Measurements from ENCODE around the gene CCL16.
"Not testable (repeated sequence)": the region's sequence is repeated elsewhere in the genome, so short reads cannot be mapped to it uniquely, and the experiment has no call there.

Gene CCL16, protein sequence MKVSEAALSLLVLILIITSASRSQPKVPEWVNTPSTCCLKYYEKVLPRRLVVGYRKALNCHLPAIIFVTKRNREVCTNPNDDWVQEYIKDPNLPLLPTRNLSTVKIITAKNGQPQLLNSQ

DNA sequence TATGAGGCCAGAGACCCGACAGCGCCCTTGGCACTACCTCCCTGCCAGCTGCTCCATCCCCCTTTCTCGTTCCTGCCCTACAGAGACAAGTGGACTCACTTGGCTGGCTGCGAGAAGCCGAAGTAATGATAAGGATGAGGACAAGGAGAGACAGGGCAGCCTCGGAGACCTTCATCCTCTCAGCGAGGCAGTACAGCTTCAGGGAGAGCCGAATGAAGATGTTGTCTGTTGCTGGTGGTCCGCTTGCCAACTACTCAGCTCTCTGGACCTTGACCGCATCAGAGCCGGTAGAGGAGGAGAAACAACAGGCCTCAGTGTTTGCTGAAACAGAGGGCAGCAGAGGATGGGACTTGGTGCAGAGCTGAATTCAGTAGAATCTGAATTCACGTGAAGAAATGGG is at the start of gene CCL16:
Gene CCL16 (minus strand): TSS at position 252 of the 400 bp plus-strand sequence. CDS start 77 bp downstream, at position 175.
- DNase-seq: no peak

DNA sequence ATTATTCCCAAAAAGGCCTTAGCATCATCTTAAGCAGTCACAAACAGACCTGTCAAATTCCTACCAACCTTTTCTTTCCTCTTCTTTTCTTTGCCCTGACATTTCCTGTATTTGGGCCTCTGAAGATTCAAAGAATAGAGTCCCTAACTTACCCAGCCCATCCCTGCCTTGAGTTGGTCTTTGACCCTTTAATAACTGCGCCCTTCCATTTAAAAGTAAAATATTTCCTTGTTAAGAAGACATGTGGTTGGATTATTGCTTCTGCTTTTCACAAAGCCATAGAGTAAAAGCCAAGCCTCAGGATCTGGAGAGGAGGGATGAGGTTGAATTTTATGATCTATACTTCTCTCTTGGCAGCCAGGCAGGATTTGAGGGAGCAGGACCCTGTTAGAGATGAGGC is 49.7 kb upstream of the CCL16 start:
- no peak for DNase-seq

DNA sequence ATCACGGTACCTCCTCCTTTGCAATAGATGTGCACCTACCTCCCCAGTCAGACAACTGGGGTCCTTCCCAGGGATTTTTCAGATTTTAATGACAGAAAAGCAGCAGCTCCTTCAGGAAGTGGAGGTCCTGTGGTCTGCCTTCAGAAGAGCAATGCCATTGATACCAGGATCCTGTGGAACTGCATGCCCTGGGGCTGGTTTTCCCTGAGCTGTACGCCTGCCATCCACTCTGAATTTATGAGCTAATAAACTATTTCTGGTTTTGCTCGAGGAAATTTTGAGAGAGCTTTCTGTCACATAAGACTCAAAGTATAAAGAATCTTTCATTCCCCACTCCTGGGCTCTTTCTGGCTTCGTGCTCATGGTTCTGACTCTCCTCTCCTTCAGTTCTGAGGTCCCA is 46.5 kb upstream of the CCL16 start:
- DNase-seq: no peak

DNA sequence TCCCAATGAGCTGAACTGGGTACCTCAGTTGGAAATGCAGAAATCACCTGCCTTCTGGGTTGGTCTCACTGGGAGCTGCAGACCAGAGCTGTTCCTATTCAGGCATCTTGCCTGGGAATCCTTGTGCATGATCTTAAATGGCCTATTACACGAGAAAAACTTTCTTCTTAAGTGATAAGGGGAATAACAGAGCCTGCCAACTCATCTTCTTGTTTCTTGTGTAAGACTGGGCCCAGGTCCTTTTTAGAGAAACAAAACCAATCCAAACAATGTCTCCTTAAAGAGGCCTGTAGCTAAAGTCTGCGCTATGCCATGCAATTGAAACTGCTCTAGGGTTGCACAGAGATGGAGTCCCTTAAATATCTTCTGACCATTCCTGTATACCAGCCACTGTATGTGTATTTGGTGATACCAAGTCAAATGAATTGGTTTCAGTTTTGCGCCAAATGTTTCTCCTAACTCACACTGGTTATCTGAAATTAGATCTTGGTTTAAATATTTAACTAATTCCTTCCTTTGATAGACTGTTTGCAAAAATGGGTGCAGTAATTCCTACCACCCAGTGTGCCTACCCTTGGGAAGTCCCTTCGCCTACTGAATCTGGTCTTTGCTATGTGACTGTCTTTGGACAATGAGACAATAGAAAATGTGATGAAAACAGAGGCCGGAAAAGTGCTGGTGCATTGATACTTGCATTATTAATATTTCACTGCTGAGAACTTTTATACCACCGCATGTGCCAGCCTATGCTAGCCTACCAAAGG is 43.0 kb upstream of the CCL16 start:
- DNase-seq: no peak

DNA sequence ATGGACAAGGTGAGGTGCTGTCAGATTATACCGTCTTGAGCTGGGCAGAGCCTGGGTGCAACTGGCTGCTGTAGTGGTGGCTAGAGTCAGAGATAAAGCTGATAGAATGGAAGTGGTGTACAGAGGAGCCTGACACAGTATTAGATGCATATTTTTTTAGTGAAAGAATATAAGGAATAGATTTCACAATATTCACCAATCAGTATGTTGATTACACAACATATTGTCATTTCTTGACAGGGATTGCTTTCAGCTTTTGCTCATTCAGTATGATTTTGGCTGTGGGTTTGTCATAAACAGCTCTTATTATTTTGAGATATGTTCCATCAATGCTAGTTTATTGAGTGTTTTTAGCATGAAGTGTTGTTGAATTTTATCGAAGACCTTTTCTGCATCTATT is 38.1 kb upstream of the CCL16 start:
- DNase-seq: no peak

DNA sequence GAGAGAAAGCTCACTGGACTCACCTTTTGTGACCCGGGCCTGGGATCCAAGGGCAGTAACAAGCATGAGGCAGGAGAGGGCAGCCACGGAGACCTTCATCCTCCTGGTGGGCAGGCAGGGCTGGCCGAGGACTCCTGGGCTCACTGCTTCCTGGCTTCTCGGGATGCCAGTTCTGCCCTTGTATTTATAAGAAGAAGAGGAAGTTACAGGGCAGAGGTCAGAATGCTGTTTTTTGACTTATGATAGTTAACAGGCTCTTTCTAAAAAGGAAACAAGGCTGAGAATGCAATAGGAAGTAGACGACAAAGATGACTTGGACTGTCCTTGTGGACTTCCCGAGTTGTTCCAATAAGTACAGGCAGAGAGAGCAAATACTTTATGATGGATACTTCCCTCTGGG is 36.5 kb upstream of the CCL16 start, which contains the start of gene CCL23:
Gene CCL23 (minus strand): TSS at position 174 of the 400 bp plus-strand sequence. CDS start 75 bp downstream, at position 99.
- no peak for DNase-seq

DNA sequence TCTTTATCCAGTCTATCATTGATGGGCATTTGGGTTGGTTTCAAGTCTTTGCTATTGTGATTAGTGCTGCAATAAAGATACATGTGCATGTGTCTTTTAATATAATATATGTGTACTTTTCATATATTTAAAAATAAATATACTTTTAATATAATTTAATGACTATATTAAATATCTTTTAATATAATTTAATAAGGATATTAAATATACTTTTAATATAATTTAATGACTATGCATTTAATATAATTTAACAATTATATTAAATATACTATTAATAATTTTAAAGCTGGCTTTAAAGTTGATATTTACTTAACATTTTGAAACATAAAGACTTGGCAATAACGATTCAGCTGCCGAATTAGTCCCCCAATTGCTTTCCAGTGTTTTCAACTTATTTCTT is 35.3 kb upstream of the CCL16 start:
- DNase-seq: no peak

DNA sequence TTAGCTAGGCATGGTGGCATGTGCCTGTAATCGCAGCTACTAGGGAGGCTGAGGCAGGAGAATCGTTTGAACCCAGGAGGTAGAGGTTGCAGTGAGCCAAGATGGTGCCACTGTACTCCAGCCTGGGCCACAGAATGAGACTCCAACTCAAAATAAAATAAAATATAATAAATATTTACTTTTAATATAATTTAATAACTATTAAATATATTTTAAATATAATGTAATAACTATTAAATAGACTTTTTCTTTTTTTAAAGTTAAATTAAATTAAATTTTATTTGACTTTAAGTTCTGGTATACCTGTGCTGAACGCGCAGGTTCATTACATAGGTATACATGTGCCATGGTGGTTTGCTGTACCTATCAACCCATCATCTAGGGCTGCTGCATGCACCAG is 34.6 kb upstream of the CCL16 start:
- DNase-seq: not testable (repeated sequence)

DNA sequence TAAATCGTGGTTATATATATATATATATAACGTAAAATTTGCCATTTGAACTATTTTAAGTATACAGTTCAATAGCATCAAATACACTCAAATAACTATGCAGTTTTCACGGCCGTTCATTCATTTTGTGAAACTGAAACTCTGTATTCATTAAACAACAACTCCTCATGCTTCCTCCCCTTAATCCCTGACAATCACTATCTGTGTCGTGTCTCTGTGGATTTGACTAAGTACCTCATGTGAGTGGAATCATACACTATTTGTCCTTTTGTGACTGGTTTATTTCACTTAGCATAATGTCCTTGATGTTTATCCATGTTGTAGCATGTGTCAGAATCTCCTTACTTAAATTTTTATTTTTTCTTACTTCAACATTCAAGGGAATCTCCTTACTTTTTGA is 33.6 kb upstream of the CCL16 start:
- no peak for DNase-seq

DNA sequence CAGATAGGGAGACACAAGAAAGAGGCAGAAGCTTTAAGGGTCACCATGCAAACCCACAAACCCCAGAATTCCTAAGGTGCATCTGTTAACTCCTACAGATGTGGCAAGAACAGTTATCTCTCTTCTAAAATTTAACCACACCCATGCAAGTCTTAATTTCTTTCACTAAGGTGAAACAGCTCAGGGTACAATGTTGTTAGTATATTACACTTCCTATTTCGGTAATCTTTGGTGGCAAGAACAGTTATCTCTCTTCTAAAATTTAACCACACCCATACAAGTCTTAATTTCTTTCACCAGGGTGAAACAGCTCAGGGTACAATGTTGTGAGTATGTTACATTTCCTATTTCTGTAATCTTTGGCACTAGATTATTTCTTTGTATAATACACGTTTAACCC is 29.9 kb upstream of the CCL16 start:
- no peak for DNase-seq

DNA sequence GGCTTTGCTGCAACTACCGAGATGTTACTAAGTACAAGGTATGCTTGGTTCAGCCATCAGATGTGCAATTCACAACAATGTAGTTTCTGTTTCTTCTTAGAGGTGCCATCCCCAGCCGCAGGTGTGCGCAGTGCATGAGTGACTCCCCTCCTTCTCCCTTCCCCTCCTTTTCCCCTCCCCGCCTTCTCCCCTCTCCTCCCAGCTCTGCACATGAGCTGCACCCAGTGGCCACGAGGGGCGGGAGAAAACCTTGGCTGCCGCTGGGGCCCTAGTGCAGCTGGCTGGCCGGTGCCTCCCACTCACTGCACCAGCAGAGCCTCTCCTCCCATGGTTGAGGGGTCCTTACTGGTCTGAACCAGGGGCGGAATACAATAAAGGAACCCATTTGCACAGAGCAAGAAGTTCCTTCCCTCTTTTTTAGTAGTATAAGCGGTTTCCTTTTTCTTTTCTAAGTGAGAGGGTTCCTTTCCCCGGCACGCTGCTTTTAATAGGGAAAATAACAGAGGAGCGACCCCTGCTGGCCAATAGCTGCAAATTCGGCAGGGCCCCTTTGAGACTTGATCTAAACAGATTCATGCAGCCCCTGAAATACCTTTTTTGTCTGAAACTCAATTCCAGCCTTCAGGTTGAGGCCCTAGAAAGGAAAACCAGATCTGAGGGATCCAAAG is 27.8 kb upstream of the CCL16 start:
- peak in 1 of 2 donors; percentile 3 for DNase-seq

DNA sequence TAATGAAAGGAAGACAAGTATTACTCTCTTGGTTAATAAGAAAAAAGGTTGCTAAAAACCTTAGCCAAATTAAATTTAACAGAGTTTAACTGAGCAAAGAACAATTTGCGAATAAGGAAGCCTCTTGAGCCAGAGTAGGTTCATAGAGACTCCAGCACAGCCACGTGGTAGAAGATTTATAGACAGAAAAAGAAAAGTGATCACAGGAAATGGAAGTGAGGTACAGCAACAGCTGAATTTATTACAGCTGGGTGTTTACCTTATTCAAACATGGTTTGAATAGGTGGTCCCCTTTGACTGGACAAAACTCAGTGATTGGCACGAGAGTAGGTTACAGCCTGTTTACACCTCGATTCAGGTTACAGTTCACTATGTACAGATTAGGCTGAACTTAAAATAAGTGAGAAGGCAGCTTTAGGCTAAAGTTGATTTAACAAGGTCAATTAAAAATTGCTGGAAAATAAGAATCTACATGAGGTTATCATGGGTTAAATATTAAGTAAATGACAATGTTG is 23.4 kb upstream of the CCL16 start:
- no peak for DNase-seq

DNA sequence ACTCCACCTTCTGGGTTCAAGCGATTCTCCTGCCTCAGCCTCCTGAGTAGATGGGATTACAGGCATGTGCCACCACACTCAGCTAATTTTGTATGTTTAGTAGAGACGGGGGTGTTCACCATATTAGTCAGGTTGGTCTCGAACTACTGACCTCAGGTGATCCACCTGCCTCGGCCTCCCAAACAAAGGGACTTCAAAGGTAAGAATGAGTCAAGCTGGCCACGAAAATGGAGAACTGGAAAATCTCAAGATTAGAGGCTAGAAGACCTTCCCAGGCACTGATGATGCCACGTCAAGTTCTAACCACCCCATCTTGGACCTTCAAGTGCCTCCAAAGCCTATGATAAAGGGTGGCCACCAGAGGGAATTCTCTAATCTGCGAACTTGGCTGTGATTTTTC is 21.3 kb upstream of the CCL16 start:
- DNase-seq: no peak

DNA sequence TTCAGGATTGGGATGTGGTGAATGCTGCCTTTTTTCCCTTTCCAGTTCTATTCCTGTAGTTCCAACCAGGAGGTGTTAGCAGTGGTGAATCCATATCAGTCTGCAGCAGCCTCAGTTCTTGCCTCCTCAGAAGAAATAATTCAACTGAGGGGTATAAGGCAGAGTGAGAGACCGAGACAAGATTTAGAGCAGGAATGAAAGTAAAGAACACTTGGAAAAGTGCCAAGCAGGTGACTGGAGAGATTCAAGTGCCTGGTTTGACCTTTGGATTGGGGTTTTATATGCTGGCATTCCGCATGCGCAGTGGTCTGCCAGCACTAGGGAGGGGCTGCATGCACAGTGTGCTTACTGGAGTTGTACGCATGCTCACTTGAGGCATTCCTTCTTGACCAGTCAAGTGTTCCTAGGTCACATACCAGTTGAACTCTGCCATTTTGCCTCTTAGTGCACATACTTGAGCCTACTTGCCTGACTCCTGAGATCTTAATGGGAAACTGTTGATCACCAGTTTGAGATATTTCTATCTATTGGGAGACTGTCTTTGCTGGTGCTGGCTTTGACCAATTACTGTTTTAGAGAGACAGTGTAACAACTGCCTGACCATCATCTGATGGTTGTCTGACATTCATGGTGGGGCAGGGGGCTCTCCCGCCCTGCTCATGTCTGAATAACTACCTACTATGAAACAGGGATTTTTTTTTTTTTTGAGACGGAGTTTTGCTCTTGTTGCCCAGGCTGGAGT is 20.7 kb upstream of the CCL16 start:
- no peak for DNase-seq

DNA sequence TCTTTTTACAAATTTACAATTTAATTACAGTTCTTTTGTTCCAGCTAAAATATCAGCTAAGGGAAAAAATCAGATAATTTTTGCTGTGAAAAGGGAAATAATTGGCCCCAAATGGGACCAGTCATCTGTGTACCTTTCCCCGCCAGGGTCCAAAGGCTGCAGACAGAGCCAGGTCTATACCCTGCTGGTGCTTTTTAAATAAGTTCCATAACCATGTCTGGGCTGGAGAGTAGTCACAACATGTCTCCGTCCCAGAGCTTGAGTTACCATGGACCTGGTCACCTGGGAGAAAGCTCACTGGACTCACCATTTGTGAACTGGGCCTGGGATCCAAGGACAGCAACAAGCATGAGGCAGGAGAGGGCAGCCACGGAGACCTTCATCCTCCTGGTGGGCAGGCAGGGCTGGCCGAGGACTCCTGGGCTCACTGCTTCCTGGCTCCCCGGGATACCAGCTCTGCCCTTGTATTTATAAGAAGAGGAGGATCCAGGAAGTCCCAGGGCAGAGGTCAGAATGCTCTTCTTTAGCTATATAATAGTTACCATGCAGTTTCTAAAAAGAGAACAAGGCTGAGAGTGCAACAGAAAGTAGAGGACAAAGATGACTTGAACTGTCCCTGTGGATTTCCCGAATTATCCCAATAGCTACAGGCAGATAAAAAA is 19.9 kb upstream of the CCL16 start, which contains the start of gene CCL15:
Gene CCL15 (minus strand): TSS at position 444 of the 662 bp plus-strand sequence. CDS start 61 bp downstream, at position 383.
- no peak for DNase-seq

DNA sequence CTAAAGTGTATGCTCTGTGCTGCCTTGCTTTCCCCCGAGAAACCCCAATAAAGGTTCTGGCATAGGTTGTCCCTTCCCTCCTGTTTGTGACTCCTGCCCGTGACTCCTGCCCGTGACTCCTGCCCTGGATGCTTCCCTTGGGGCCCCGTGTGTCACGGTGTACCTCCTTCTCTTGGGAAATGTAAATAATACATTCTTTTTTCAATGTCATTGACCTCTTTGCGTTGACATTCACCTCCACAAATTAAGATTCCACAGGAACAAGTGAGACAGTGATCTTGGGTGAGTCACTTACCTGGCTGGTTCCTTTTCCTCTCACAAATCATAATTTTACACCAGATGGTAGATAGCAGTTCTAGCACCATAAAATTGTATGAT is 19.4 kb upstream of the CCL16 start:
- no peak for DNase-seq

DNA sequence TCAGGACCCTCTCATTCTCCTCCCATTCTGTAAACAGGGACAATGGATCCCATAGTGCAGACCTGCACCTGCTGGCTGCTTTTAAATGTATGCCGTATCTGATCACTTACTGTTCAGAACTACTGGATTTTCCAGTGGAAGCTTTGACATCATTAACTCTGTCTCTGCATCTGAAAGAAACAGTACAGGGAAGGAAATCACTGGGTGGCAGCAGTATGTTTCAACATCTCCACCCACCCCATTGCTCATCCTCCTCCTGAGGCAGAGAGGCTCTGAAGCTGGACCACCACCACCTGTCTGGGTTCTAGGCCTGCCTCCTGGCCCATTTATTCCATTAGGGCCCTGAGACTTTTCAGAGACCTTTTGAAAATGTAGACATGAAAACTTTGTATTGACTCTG is 17.5 kb upstream of the CCL16 start:
- no peak for DNase-seq

DNA sequence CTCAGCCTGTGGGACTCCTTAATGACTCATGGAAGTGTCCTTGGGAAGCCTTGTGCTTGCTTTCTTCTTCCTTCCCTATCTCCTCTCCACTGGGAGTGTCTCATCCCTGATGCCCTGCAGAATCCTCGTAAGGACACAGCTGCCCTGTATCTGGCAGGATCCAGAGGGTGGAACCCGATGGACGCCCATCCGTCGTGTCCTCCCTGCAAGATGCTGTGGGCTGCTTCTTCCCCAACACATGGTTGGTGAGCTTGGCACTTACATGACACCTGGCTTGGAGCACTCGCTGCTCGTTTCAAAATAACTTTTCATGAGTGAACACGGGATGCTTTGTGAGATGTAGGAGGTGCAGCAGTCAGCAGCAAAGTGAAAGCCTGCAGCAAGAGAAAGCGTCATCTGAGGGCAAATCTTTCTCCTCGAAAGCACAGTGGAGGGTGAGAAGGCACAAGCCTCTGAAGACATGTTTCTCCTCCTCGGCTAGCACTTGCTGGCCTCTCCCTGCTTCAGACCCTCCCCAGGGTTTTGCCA is 16.8 kb upstream of the CCL16 start:
- no peak for DNase-seq

DNA sequence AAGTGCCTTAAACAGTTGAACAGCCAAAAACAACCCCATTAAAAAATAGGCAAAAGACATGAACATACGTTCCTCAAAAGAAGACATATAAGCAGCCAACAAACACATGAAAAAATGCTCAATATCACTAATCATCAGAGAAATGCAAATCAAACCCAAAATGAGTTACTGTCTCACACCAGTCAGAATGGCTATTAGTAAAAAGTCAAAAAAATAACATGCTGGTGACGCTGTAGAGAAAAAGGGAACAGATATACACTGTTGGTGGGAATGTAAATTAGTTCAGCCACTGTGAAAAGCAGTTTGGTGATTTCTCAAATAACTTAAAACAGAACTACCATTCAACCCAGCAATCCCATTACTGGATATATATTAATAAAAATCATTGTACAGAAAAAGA is 14.0 kb upstream of the CCL16 start:
- DNase-seq: not testable (repeated sequence)

DNA sequence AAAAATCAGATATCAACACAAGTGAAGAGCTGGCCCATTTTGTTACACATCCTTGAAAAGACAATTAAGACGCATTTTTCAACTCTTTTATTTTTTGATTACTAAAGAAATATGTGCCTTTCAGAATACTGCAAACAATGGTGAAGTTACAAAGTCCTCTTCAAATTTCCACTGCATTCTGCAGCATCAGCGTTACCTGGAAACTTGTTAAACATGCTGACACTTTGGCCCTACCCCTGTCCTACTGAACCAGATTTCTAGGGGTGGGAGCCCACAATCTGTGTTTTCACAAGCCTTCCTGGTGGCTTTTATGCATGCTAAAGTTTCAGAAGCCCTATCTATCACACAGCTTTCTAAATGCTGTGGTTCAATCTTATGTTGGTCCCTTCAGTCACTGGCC is 9.8 kb upstream of the CCL16 start:
- no peak for DNase-seq

DNA sequence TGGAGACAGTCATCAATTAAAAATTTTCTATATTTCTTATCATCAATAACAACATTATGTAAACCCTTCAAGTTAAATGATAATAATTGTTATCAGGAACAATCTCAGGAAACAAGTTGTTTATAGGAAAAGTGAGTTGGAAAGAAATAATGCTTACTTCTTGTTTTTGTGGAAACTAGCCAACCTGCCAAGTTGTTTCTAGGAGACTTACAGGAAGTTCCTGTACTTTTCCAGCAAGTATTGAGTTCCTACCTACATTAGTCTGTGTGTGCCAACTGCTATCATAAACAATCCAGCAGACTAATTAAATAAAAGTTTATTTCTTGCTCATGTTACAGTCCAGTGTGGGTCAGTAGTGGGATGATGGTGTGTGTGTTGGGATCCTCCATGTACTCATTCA is 6.9 kb upstream of the CCL16 start:
- DNase-seq: no peak

DNA sequence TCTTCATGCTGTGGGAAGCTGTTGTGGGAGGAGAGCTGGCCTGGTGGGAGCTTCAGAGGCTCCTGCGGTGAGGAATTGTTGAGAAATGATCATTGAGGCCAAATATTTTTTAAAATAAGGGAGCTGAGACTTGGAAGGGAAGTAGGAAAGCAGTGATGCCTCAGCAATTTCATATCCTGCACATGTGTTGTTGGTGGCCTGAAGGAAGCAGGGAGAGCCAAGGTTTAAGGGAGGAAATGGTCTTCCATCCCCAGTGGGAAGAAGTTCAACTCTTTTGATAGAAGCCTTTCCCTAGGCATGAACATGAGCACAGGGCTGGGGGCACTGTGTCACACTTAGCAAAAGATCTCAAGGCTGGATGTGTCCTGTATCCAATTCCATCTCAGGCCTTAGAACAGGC is 5.3 kb upstream of the CCL16 start, which contains the start of gene CCL14:
Gene CCL14 (minus strand): TSS at position 87 of the 400 bp plus-strand sequence. CDS start 80 bp downstream, at position 7.
- no peak for DNase-seq

Measured in CD4-positive, alpha-beta T cell treated with Interferon alpha-2 for 1 hour (primary cell).